D341Med (cell line): Measurements from ENCODE around the gene CORO1C.

ENCODE experiments used
- DNase-seq: peaks from one replicate; pipeline ENCODE4 v3.0.0; 2012; ENCODE audit warnings: low spot score

The CORO1C gene

GRCh38 chr12:108724054-108724889 lies 7.0 kb downstream of the CORO1C start:
- no peak for DNase-seq

GRCh38 chr12:108722992-108723766 lies 8.1 kb downstream of the CORO1C start:
- no peak for DNase-seq

- no peak for DNase-seq
These were observed 8.9 kb downstream of the CORO1C start for GRCh38 chr12:108722463-108722862.

- no peak for DNase-seq
These were observed 9.5 kb downstream of the CORO1C start for GRCh38 chr12:108721824-108722223.

- no peak for DNase-seq
These were observed 10.4 kb downstream of the CORO1C start for GRCh38 chr12:108720757-108721514.

- no peak for DNase-seq
These were observed 14.1 kb downstream of the CORO1C start for GRCh38 chr12:108717243-108717642.

GRCh38 chr12:108714866-108715265 lies 16.5 kb downstream of the CORO1C start:
- DNase-seq: no peak

- DNase-seq: no peak
These were observed 17.8 kb downstream of the CORO1C start for GRCh38 chr12:108713471-108713870.

GRCh38 chr12:108712925-108713203 lies 18.5 kb downstream of the CORO1C start:
- no peak for DNase-seq

- DNase-seq: no peak
These were observed 19.0 kb downstream of the CORO1C start for GRCh38 chr12:108712165-108712924.

- DNase-seq: no peak
These were observed 19.7 kb downstream of the CORO1C start for GRCh38 chr12:108711489-108712164.

GRCh38 chr12:108709697-108710096 lies 21.6 kb downstream of the CORO1C start:
- no peak for DNase-seq

GRCh38 chr12:108704527-108704926 lies 26.8 kb downstream of the CORO1C start:
- no peak for DNase-seq

GRCh38 chr12:108702595-108703320 lies 28.6 kb downstream of the CORO1C start:
- DNase-seq: peak; percentile 60

GRCh38 chr12:108701779-108702441 lies 29.4 kb downstream of the CORO1C start:
- no peak for DNase-seq

GRCh38 chr12:108700833-108701541 lies 30.3 kb downstream of the CORO1C start:
- DNase-seq: no peak

GRCh38 chr12:108699955-108700563 lies 31.3 kb downstream of the CORO1C start:
- DNase-seq: no peak

GRCh38 chr12:108697905-108698304 lies 33.4 kb downstream of the CORO1C start:
- DNase-seq: no peak

- no peak for DNase-seq
These were observed 34.4 kb downstream of the CORO1C start for GRCh38 chr12:108696996-108697290.
